GDM1 (cell line): ENCODE data around the gene THPO.
A peak's percentile ranks its signal among the peaks of the same experiment; 100 is the strongest.

Source experiments
- DNase-seq: peaks from one replicate; lab custom pipeline; 2025; lab: John Stamatoyannopoulos, UW

THPO gene

GRCh38 chr3:184377882-184378445, at the start of gene THPO:
Gene THPO (minus strand): TSS chr3:184378207. CDS start chr3:184376259, 1,948 bp downstream.
- no peak for DNase-seq

- no peak for DNase-seq
These were observed 48.7 kb upstream of the THPO start for GRCh38 chr3:184426691-184427141.

GRCh38 chr3:184423561-184423960, 45.6 kb upstream of the THPO start:
- DNase-seq, result no peak

- DNase-seq, result no peak
These were observed 41.2 kb upstream of the THPO start for GRCh38 chr3:184419171-184419570.

GRCh38 chr3:184417619-184418327, 39.8 kb upstream of the THPO start:
- DNase-seq, result peak; percentile 63

GRCh38 chr3:184415203-184415490, 37.1 kb upstream of the THPO start:
- no peak for DNase-seq

GRCh38 chr3:184414418-184415202, 36.6 kb upstream of the THPO start:
- no peak for DNase-seq

GRCh38 chr3:184409946-184410500, 32.0 kb upstream of the THPO start:
- DNase-seq, result no peak

- DNase-seq, result no peak
These were observed 31.4 kb upstream of the THPO start for GRCh38 chr3:184409331-184409926.

GRCh38 chr3:184405075-184406030, 27.3 kb upstream of the THPO start:
- DNase-seq, result peak; percentile 4

- DNase-seq, result no peak
These were observed 21.4 kb upstream of the THPO start for GRCh38 chr3:184399410-184399809.

- no peak for DNase-seq
These were observed 17.3 kb upstream of the THPO start for GRCh38 chr3:184395320-184395660.

- DNase-seq, result no peak
These were observed 13.3 kb upstream of the THPO start for GRCh38 chr3:184391266-184391665.

GRCh38 chr3:184389935-184390528, 12.0 kb upstream of the THPO start:
- DNase-seq, result no peak

- no peak for DNase-seq
These were observed 11.4 kb upstream of the THPO start for GRCh38 chr3:184389384-184389783.

GRCh38 chr3:184388936-184389230, 10.9 kb upstream of the THPO start:
- DNase-seq, result no peak

- DNase-seq, result no peak
These were observed 10.3 kb upstream of the THPO start for GRCh38 chr3:184388164-184388935.

GRCh38 chr3:184387174-184387714, 9.2 kb upstream of the THPO start:
- no peak for DNase-seq

GRCh38 chr3:184386047-184386806, 8.2 kb upstream of the THPO start:
- no peak for DNase-seq
